Mononuclear cell (primary cell): ENCODE measurements around the gene NFX1. TPM values are rescaled to one million over a fixed set of nuclear protein-coding genes. Genes with fewer than 3 reads are reported as not detected.
"Not testable (repeated sequence)": the region's sequence is repeated elsewhere in the genome, so short reads cannot be mapped to it uniquely, and the experiment has no call there.

Experiments
- H3K27me3 ChIP-seq: 2 replicates; pipeline ENCODE4 v1.6.0; 2011; ENCODE audit warnings: low read length, control low read depth; ENCODE audit not compliant: insufficient read depth
- H3K4me1 ChIP-seq: 2 replicates; pipeline ENCODE4 v1.5.1; 2011; ENCODE audit warnings: mild to moderate bottlenecking, low read length, control low read depth; ENCODE audit not compliant: insufficient read depth
- H3K4me3 ChIP-seq: 2 replicates; pipeline ENCODE4 v1.5.1; 2011; ENCODE audit warnings: mild to moderate bottlenecking, low read length, moderate library complexity
- H3K9me3 ChIP-seq: 2 replicates; pipeline ENCODE4 v1.5.1; 2011; ENCODE audit warnings: low read depth, mild to moderate bottlenecking, control low read depth, low read length
- total RNA-seq: library from RNA; depleted of rRNA; stranded (reverse); fragments of >200 nt; gene quantifications from one replicate; pipeline ENCODE4 v1.2.3, GENCODE V29; 2012

Gene NFX1
- total RNA-seq, 1 donor = 32.0 TPM

DNA sequence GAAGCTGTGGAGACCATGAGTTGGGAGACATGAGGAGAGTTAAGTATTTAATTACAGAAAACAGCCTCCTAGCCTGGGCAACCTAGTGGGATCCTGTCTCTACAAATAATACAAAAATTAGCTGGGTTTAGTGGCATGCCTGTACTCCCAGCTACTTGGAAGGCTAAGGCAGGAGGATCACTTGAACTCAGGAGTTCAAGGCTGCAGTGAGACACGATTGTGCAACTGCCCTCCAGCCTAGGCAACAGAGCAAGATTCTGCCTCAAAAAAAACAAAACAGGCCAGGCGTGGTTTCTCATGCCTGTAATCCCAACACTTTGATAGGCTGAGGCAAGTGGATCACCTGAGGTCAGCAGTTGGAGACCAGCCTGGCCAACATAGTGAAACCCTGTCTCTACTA, 59.4 kb downstream of the NFX1 start:
- Histone ChIP-seq H3K27me3 (no peaks in the 10 kb centered on the region), H3K9me3 (no peaks in the 10 kb centered on the region), H3K4me3 (no peak overlapping the region), H3K4me1 (no peaks in the 10 kb centered on the region)

DNA sequence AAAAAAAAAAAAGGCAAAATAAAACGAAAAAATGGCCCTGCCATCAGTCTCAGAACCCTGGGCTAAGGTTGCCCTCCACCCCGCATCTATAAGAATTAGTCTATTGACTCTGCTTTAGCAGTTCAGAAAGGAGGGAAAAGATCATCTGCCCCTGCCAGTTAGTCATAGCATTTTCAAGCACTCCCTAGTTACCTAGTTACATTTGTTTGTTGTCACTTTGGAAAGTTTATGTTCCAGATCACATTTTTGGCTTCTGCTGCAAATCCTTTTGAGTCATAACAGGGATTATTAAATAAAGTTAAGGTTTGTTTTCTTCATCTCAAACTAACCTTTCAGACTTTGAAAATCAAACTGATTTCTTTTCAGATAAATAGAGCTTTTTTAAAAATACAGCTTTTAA, 60.0 kb downstream of the NFX1 start:
- no peak overlapping the region for H3K4me3 ChIP-seq
- no peaks in the 10 kb centered on the region for H3K9me3 ChIP-seq
- H3K4me1 ChIP-seq = no peaks in the 10 kb centered on the region
- no peaks in the 10 kb centered on the region for H3K27me3 ChIP-seq

DNA sequence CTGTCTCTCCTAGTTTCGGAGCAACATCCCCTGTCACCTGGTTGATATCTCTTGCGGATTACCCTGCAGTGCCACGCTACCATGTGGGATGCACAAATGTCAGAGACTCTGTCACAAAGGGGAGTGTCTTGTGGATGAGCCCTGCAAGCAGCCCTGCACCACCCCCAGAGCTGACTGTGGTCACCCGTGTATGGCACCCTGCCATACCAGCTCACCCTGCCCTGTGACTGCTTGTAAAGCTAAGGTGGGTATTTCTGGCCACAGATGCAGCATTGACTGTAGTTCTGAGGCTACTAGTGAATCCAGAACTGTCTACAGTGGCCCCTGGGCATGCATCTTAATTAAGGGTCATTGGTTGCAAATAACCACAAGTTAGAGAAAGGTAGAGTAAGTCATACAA, 61.2 kb downstream of the NFX1 start:
- Histone ChIP-seq H3K9me3 (no peaks in the 10 kb centered on the region), H3K4me1 (no peaks in the 10 kb centered on the region), H3K4me3 (no peak overlapping the region), H3K27me3 (no peaks in the 10 kb centered on the region)

DNA sequence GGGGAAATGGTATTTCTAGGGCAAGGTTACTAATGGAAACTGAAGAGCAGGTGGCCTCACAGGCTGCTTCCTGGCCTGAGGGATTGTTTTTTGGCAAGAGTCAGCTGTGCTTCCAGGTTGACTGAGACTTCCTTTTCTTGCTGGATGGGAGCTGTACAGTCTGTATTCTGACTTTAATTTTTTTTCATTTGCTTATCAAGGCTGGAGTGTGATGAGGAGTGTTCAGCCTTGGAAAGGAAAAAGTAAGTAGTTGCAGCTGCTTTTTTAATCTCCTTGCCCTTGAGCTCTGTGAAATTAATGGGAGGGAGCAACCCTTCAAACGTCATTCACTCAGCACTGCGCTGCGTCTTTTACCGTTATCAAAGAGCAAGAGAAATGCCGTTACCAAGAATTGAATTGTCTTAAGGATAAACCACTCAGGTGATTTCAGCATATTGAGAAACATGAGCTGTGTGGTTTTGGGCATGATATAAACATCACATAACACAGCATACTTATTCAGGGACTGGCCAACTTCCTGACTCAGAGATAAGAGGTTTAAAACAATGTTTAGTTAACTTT, 64.4 kb downstream of the NFX1 start:
- no peaks in the 10 kb centered on the region for H3K9me3 ChIP-seq
- H3K4me3 ChIP-seq = no peak overlapping the region
- H3K4me1 ChIP-seq = no peaks in the 10 kb centered on the region
- no peaks in the 10 kb centered on the region for H3K27me3 ChIP-seq

DNA sequence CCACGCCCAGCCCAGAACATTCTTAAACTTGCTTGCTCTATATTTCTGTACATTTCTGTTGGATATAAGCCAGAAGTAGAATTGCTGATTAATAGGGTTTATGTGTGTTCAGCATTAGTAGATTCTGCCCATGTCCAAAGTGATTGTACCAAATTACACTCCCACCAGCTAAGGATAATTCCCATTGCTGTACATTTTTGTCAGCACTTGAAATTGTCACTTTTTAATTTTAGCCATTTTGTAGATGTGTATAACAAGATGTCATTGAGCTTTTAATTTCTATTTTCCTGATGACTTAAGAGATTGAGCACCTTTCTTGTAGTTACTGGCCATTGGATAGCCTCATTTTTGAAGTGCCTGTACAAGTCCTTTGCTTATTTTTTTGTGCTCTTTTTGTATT, 65.6 kb downstream of the NFX1 start:
- no peak overlapping the region for H3K4me3 ChIP-seq
- H3K27me3 ChIP-seq = no peaks in the 10 kb centered on the region
- no peaks in the 10 kb centered on the region for H3K9me3 ChIP-seq
- H3K4me1 ChIP-seq = no peaks in the 10 kb centered on the region

DNA sequence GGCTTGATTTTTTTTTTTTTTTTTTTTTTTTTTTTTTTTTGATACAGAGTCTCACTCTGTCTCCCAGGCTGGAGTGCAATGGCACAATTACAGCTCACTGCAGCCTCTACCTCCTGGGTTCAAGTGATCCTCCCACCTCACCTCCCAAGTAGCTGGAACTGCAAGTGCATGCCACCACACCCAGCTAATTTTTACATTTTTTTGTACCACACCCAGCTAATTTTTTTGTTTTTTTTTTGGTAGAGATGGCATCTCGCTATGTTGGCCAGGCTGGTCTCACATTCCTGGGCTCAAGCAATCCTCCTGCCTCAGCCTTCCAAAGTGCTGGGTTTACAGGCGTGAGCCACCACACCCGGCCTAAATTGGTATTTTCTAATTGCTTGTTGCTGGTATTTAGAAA, 68.3 kb downstream of the NFX1 start:
- H3K4me3 ChIP-seq, H3K9me3 ChIP-seq, H3K27me3 ChIP-seq, H3K4me1 ChIP-seq: not testable (repeated sequence)

DNA sequence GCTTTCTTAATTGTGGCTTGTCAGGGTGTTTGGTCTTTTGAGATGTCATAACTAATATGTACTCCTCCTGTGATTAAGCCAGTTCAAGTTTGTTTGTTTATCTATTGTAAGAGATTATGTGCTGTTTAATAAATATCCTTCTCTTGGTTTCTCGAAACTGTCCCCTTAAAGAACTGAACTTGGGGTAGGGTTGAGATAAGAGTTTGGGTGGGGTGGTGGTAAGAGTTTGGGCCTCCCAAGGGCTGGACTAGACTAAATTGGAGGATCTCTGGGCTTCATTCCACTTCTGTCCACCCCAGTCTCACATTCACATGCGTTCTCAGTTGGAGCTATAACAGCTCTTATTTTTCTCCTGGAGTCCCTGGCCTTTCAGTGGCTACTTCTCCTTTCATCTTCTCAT, 73.8 kb downstream of the NFX1 start:
- Histone ChIP-seq H3K27me3 (no peaks in the 10 kb centered on the region), H3K9me3 (no peaks in the 10 kb centered on the region), H3K4me1 (no peaks in the 10 kb centered on the region), H3K4me3 (no peak overlapping the region)

DNA sequence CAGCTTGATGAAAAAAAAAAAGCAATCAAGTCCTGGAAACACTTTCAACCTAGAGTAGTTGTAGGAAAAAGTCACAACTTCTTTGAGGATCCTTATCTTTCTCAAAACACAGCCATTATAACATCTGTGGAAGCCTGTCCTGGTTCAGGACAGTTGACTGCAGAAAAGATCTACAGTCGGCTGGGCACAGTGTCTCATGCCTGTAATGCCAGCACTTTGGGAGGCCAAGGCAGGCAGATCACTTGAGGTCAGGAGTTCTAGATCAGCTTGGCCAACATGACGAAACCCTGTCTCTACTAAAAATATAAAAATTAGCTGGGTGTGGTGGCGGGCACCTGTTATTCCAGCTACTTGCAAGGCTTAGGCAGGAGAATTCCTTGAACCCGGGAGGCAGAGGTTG, 74.5 kb downstream of the NFX1 start:
- H3K4me1 ChIP-seq, H3K4me3 ChIP-seq, H3K9me3 ChIP-seq, H3K27me3 ChIP-seq: not testable (repeated sequence)

DNA sequence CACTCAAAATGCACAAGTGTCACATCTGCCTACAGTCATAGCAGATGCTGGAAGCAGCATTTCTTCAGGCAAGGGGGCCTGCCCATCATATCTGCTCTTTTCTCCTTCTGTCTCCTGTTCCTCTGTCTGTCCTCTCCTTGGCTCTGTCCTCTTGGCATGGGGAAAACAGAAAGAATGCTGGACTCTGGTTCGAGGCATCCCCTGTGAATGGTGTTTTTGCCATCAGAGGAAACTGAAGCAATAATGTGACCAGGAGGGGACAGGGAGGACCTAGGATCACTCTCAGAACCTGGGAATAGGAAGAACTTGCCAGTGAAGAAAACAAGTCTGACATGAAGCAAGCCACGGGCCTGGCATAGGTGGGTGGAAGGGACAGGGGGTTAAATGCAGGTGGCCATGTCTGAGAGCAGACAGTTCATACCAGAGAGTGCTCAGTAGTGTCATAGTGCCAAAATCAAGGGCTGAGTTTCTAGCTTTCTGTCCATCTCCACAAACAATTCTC, 76.7 kb downstream of the NFX1 start:
- Histone ChIP-seq H3K9me3 (no peaks in the 10 kb centered on the region), H3K27me3 (no peaks in the 10 kb centered on the region), H3K4me3 (no peak overlapping the region), H3K4me1 (no peaks in the 10 kb centered on the region)

DNA sequence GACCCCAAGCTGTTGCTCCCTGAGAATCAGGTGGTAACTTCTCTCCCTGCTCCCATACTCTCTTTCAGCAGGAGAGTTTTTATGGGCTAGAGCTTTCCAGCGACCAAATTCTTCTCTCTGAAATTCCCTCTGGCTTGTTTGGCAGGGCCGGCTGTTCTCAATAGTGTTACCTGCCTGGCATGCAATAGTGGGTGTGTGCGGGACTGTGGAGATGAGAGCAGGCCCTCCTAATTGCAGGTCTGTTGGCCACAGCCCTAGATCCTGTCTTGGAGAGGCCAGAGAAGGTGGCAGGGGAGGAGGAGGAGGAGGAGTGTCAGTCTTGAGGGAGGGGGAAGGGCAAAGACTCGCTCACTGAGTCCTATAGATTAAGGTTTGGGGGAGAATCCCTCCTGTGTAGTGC, 82.6 kb downstream of the NFX1 start:
- no peaks in the 10 kb centered on the region for H3K9me3 ChIP-seq
- no peak overlapping the region for H3K4me3 ChIP-seq
- H3K27me3 ChIP-seq = no peaks in the 10 kb centered on the region
- peaks cover 10% of the 10 kb centered on the region for H3K4me1 ChIP-seq

DNA sequence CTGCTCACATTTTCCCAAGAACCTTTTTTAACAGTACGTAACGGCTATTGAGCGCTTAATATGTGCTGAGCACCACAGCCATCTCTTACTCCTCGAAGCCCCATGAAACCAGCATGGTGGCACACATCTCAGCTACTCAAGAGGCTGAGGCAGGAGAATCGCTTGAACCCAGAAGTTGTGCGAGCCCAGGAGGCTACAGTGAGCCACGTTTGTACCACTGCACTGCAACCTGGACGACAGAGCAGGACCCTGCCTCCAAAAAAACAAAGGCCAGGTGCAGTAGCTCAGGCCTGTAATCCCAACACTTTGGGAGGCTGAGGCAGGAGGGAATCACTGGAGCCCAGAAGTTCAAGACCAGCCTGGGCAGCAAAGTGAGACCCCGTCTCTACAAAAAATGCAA, 83.9 kb downstream of the NFX1 start:
- H3K27me3 ChIP-seq = no peaks in the 10 kb centered on the region
- peaks cover 10% of the 10 kb centered on the region for H3K4me1 ChIP-seq
- no peaks in the 10 kb centered on the region for H3K9me3 ChIP-seq
- no peak overlapping the region for H3K4me3 ChIP-seq

DNA sequence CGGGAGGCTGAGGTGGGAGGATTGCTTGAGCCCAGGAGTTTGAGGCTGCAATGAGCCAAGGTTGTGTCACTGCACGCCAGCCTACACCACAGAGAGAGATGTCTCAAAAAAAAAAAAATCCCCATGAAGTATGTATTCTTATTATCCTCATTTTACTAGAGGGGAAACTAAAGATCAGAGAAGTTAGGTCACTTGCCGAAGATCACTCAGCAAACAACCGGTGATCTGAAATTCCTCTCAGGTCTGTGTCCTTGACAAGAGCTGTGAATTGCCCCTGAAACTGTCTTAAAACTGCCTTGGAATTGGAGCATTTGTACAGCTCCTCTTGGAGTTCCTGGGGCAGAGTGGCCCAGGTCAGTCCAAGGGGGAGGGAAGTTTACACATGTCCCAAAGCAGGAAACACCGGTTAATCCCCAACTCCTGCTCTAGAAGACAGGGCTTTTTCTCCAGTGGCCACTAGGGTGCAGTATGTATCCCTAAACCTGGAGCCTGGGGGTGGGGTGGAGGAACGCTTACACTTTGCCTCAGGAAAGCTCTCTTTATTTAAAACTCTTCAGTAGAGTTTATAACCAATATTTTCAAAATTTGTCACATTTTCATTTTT, 84.4 kb downstream of the NFX1 start:
- no peak overlapping the region for H3K4me3 ChIP-seq
- no peaks in the 10 kb centered on the region for H3K9me3 ChIP-seq
- no peaks in the 10 kb centered on the region for H3K27me3 ChIP-seq
- peaks cover 10% of the 10 kb centered on the region for H3K4me1 ChIP-seq

DNA sequence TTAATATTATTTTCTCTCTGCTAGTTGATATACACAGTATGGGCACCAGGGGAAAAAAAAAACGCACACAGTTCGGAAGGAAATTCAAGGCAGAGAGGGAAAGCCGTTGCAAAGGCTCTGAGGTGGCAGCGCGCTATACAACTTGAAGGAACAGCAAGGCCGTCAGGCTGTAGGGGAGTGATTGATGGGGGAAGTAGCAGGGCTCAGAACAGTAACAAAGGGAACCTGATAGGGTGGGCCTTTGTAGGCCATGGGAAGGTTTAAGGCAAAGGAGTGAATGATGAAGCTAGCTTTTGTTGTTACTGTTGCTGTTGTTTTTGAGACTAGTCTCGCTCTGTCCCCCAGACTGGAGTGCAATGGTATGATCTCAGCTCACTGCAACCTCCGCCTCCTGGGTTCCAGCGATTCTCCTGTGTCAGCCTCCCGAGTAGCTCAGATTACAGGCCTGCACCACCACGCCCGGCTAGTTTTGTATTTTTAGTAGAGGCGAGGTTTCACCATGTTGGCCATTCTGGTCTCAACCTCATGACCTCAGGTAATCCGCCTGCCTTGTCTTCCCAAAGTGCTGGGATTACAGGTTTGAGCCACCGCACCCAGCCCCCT, 85.0 kb downstream of the NFX1 start:
- no peaks in the 10 kb centered on the region for H3K27me3 ChIP-seq
- H3K4me1 ChIP-seq = peaks cover 10% of the 10 kb centered on the region
- no peak overlapping the region for H3K4me3 ChIP-seq
- H3K9me3 ChIP-seq = no peaks in the 10 kb centered on the region

DNA sequence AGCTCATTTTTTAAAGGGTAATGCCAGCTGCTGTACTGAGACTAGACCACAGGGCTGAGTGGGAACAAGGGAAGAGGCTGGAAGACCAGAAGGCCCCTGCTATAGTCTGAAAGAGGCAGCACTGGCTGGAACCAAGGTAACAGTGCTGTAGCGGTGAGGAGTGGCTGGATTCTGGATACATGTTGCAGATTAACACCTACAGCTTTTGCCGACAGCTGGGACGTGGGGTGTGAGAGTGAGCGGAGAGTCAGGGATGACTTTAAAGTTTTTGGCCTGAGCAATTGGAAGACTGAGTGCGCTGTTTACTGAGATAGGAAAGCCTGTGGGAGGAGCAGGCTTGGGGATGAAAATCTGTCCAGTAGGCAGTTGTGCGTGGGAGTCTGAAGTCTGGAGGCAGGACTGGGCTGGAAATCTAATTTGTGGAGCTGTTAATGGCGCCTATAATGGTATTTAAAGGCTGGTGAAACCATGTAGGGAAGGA, 85.6 kb downstream of the NFX1 start:
- Histone ChIP-seq H3K4me3 (no peak overlapping the region), H3K9me3 (no peaks in the 10 kb centered on the region), H3K4me1 (peaks cover 10% of the 10 kb centered on the region), H3K27me3 (no peaks in the 10 kb centered on the region)

DNA sequence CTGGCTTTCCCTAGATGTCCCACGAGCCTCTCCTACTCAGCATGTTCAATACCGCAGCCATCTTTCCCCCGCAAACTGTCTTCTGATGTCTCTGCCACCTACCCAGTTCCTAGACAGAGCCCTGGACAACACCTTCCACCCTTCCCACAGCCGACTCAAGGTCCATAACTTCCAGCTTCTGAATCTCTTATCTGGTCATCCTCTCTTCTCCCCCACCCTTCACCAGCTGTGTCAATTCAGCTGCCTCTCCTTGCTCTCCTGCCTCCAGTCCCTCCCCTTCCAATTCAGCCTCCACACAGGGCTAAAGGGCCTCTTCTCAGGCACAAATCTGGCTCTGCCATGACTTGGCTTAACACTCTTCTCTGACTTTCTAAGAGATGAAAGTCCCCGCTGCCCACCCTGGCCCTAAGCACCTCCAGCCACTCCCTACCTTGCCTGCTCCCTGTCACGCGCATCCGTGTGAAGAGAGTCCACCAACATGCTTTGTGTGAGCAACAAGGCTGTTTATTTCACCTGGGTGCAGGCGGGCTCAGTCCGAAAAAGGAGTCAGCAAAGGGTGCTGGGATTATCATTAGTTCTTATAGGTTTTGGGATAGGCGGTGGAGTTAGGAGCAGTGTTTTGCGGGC, 86.9 kb downstream of the NFX1 start:
- no peaks in the 10 kb centered on the region for H3K27me3 ChIP-seq
- H3K4me3 ChIP-seq = no peak overlapping the region

More for the DNA sequence above, 86.9 kb downstream of the NFX1 start:
- peaks cover 10% of the 10 kb centered on the region for H3K4me1 ChIP-seq
- H3K9me3 ChIP-seq = no peaks in the 10 kb centered on the region
